HUES6 (cell line): ENCODE data around the gene HDAC11.

Source experiments
- H3K27ac ChIP-seq: 2 replicates; pipeline ENCODE4 v1.7.0; 2013; ENCODE audit warnings: low read depth, mild to moderate bottlenecking, low read length, inconsistent platforms
- H3K27me3 ChIP-seq: 2 replicates; pipeline ENCODE4 v1.6.1; 2013; ENCODE audit warnings: low read length; ENCODE audit not compliant: control insufficient read depth, insufficient read depth
- H3K36me3 ChIP-seq: 2 replicates; pipeline ENCODE4 v1.6.1; 2013; ENCODE audit warnings: low read length; ENCODE audit not compliant: control insufficient read depth, insufficient read depth
- H3K4me1 ChIP-seq: 2 replicates; pipeline ENCODE4 v1.6.1; 2013; ENCODE audit warnings: low read length; ENCODE audit not compliant: control insufficient read depth, insufficient read depth
- H3K4me3 ChIP-seq: 2 replicates; pipeline ENCODE4 v1.5.1; 2013; ENCODE audit warnings: low read depth, low read length
- H3K9ac ChIP-seq: one replicate; pipeline ENCODE4 v1.6.1; 2013; ENCODE audit warnings: mild to moderate bottlenecking, low read length
- H3K9me3 ChIP-seq: 2 replicates; pipeline ENCODE4 v1.6.1; 2013; ENCODE audit warnings: low read depth, low read length; ENCODE audit not compliant: control insufficient read depth, insufficient read depth

Gene HDAC11

DNA sequence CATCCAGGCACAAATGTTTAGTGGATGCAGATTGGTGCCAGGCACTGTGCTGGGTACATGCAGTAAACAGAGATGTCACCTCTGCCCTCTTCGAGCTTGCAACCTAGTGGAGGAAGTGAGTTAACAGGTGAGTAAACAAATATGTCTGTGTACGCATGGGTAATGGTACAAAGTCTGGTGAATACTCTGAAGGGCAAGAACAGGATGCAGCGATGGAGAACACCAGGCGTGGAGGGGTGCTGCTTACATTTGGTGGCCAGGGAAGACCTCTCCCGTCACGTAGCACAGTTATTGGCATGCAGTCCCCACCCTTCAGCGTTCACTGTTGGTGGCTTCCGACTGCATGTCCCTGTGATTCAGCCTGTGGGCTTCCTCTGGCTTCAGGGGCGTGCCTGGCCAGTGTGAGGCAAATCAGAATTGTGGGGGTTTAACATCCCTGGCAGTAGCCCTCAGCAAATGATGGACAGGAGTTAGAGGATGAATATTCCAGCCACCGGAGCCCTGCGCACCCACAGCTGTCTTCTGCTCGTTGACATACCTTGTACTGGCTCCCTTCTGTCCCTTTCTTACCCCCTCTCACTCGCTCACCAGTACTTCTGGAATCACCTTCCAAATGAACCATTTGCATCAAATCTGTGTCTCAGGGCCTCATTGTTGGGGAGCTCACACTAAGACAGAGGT is 9.1 kb upstream of the HDAC11 start:
- H3K9ac ChIP-seq = no peak overlapping the region
- no peaks in the 10 kb centered on the region for H3K9me3 ChIP-seq
- H3K27me3 ChIP-seq = 0 out of 2 replicates have a peak, but pooled peaks cover 3% of the 10 kb centered on the region
- H3K4me3 ChIP-seq = no peak overlapping the region
- no peak overlapping the region for H3K27ac ChIP-seq
- no peaks in the 10 kb centered on the region for H3K36me3 ChIP-seq
- H3K4me1 ChIP-seq = peaks cover 13% of the 10 kb centered on the region

DNA sequence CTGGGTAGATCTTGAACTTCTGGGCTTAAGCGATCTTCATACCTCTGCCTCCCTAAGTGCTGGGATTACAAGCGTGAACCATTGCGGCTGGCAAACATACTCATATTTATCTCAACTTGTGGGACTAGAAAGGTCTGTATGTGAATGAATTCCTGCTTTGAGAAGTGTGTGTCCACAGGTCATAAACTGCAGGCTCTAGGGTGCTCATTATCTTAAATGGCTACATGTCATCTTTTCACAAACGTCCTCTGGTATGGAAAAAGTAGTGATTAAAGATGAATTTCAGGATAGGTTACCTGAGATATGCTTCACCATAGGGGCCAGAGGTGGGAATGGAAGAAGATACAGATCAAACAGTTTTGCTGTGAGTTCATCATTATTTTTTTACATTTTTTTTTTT is 7.8 kb upstream of the HDAC11 start:
- Histone ChIP-seq H3K27me3 (0 out of 2 replicates have a peak, but pooled peaks cover 3% of the 10 kb centered on the region), H3K4me3 (no peak overlapping the region), H3K9me3 (no peaks in the 10 kb centered on the region), H3K27ac (no peak overlapping the region), H3K9ac (no peak overlapping the region), H3K36me3 (no peaks in the 10 kb centered on the region), H3K4me1 (peaks cover 13% of the 10 kb centered on the region)

DNA sequence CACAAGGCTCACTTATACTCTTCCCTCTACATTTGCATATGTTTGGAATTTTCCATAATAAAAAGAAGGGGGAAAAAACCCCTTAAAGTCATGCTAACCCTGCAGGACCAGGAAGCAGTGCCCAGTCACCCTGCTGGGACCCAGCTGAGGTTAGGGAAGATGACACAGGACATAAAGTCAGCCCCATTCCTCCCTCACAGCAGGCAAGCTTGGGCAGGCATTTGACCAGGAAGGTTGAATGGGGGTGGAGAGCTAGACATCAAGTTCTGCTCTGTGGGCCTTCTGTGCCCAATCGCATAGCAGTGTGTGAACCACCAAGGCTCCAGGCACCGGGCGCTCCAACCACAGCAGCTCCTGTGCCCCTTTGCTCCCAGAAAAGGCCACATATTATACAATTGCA is 7.1 kb upstream of the HDAC11 start:
- peaks cover 17% of the 10 kb centered on the region for H3K4me1 ChIP-seq
- no peaks in the 10 kb centered on the region for H3K36me3 ChIP-seq
- 0 out of 2 replicates have a peak, but pooled peaks cover 3% of the 10 kb centered on the region for H3K27me3 ChIP-seq
- no peak overlapping the region for H3K9ac ChIP-seq
- H3K4me3 ChIP-seq = no peak overlapping the region
- no peaks in the 10 kb centered on the region for H3K9me3 ChIP-seq
- H3K27ac ChIP-seq = no peak overlapping the region

DNA sequence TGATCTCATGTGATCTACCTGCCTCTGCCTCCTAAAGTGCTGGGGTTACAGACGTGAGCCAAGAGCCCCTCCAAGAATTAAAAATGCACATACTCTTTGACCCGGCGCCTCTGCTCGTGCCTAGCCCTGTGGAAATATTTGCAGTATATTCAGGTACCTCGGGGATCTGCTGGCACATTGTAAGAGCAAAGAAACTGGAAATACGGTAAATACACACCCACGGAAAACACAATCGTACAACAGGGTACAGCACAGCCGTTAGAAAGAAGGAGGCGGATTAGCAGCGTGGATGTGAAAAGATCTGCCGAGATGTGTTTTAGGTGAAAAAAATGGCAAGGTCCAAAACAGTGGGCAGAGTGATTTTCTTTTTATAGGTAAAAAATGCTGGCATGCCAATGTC is 6.1 kb upstream of the HDAC11 start:
- Histone ChIP-seq H3K4me1 (peaks cover 17% of the 10 kb centered on the region), H3K4me3 (no peak overlapping the region), H3K9me3 (no peaks in the 10 kb centered on the region), H3K9ac (no peak overlapping the region), H3K27ac (no peak overlapping the region), H3K27me3 (0 out of 2 replicates have a peak, but pooled peaks cover 3% of the 10 kb centered on the region), H3K36me3 (no peaks in the 10 kb centered on the region)

DNA sequence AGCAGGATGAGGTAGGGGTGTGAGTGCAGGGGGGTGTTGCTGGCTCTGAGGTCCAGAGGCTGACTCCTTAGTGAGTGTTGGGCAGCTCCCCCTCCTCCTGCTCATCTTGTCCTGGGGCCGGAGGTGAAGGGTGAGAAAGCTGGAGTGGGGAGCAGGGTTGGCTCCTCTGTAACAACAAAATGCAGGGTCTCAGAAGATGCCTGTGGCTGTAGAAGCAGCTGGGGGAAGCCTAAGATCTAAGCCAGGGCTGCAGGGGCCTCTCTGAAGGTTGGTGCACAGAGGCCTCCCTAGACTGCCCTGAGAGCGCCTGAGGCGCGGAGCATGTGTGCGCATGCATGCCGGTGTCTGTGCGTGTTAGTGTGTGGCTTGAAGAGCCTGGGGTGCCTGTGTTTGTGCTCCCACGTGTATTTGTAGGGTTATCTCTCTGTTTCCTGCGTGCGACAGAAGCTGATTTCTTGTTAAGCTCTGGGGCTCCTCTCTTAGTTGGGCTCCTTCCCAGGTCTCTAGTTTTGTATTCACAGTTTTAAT is 5.3 kb upstream of the HDAC11 start:
- Histone ChIP-seq H3K27ac (no peak overlapping the region), H3K9me3 (no peaks in the 10 kb centered on the region), H3K27me3 (0 out of 2 replicates have a peak, but pooled peaks cover 3% of the 10 kb centered on the region), H3K36me3 (no peaks in the 10 kb centered on the region), H3K9ac (no peak overlapping the region), H3K4me1 (peaks cover 17% of the 10 kb centered on the region), H3K4me3 (no peak overlapping the region)

DNA sequence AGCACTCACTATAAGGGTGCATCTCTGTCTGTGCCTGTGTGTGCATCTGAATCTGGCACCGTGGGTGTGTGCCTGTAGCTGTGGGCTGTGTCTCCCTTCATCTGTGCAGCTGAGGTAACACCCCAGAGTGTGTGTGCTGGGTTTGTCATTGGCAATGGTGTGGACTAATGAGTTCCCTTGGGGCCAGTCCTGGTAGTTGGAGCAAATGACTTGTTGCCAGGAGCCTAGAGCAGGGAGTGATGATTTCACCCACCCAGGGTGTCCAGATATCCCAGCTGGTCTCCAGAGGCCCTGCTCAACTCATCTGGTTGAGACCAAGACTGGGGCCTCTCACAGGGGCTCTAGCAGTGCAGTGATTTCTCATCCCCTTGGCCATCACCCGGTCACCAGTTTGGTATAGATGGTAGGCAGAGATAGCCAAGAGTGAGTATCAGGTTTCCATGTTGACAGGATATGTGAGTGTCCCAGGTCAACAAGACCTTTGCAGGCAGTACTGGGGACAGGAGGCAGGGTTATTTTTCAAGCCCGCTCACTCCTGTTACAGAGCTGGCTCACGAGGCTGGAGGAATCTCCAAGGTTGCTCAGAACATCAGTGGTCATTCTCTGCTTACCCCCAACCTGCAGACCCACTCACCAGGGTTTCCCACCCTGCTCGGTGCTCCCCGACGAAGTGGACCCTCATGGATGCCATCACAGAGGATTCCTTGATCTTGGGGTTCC is 4.1 kb upstream of the HDAC11 start:
- H3K27me3 ChIP-seq = peaks cover 8% of the 10 kb centered on the region
- H3K36me3 ChIP-seq = no peaks in the 10 kb centered on the region
- H3K4me1 ChIP-seq = peaks cover 22% of the 10 kb centered on the region
- no peaks in the 10 kb centered on the region for H3K9me3 ChIP-seq
- H3K27ac ChIP-seq = no peak overlapping the region
- no peak overlapping the region for H3K9ac ChIP-seq
- no peak overlapping the region for H3K4me3 ChIP-seq

DNA sequence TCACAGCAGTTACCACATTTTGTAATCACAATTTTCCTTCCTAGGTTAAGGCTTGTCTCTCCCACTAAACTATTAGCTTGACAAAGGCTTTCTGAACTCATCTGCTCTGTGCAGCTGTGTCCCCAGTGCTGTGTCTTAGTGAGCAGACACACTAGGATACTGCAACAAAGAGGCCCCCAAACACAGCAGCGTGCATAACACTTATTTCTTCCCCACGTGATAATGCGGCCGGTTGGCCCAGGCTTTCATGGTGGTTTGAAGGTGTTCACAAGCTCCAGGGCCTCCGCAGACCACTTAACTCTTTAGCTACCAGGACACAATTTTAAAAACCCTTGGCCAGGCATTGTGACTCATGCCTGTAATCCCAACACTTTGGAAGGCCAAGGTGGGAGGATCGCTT is 2.2 kb upstream of the HDAC11 start:
- Histone ChIP-seq H3K27ac (no peak overlapping the region), H3K4me1 (peaks cover 21% of the 10 kb centered on the region), H3K9me3 (no peaks in the 10 kb centered on the region), H3K4me3 (no peak overlapping the region), H3K27me3 (peaks cover 8% of the 10 kb centered on the region), H3K9ac (no peak overlapping the region), H3K36me3 (no peaks in the 10 kb centered on the region)

DNA sequence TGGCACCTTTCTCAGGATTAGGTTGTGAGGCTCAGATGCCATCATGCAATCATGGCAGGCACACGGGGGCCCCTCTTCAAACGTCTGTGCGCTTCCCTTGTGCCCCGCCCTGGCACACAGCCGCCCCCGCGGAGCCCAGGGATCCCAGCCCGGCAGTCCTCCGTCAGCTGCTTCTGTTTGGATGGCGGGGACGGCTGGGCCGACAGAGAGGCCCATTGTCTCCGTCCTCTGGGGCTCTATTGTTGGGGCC is 849 bp upstream of the HDAC11 start:
- H3K4me3 ChIP-seq = peak overlapping the region; percentile 75
- H3K27ac ChIP-seq = peak overlapping the region; percentile 66; the same call in 1 of the 2 replicates
- H3K9me3 ChIP-seq = no peaks in the 10 kb centered on the region
- H3K4me1 ChIP-seq = peaks cover 16% of the 10 kb centered on the region
- H3K9ac ChIP-seq = peak overlapping the region; percentile 71
- H3K36me3 ChIP-seq = no peaks in the 10 kb centered on the region
- peaks cover 8% of the 10 kb centered on the region for H3K27me3 ChIP-seq

DNA sequence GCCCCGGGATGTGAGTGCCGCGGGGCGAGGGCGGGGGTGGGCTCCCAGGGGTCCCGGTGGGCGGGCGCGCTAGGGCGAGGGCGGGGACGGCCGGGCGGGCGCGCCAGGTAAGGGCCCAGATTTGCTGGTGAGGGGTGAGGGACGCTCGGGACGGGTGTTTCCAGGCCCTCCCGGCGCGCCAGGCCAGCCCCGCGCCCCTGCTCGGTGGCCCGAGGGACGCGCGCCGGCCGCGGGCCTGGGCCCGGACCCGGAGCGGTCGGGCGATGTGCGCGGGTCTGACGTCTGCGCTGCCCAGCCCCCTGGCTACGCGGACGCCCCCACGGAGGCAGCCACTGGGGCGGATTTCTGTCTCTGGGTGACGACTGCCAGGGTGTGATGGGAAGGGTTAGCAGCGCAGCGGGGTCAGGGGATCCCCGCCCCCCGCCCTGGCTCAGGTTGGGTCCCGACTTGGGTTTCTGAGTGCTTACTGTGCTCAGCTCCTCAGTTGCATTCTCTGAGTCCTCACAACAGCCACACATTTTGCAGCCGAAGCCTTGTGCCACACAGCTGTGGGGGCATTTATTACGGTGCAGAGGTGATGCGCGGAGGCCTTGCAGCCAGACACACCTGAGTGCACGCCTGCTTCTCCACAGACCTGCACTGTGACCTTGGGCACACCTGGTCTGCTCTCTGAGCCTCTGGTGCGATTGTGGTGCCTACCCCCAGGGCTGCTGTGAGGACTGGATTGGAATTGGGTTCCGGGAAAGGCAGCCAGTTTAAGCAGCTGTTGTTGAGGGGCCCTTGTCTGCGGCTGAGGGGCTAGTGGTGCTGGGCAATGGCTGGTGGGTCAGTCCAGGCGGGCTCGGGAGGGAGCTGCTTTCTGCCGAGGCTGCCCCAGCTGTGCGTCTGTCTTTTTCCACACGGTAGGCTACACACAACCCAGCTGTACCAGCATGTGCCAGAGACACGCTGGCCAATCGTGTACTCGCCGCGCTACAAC is 523 bp downstream of the HDAC11 start:
- H3K9ac ChIP-seq = peak overlapping the region; percentile 0
- H3K4me1 ChIP-seq = peaks cover 22% of the 10 kb centered on the region
- no peaks in the 10 kb centered on the region for H3K9me3 ChIP-seq
- peak overlapping the region; percentile 73 for H3K4me3 ChIP-seq
- H3K36me3 ChIP-seq = no peaks in the 10 kb centered on the region
- H3K27ac ChIP-seq = no peak overlapping the region
- peaks cover 8% of the 10 kb centered on the region for H3K27me3 ChIP-seq

DNA sequence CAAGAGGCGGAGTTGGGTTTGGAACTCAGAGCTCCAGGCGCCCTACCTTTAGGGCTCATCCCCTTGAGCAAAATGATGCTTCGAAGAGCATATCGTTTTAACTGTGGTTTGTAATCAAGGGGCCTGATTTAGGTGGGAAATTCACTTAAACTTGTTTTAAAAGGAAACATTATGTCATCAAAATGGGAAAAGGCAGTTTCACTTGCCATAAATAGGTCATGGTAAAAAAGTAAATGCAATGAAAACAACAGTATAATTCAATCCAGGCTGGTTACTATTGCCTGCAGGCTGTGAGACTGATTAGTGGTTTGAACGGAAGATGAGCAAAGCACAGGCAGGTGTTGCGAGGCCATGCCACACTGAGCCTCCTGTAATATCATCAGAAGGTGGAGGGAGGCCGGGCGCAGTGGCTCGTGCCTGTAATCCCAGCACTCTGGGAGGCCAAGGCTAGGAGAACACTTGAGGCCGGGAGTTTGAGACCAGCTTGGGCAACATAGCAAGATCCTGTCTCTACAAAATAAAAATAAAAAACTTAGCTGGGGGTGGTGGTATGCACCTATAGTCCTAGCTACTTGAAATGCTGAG is 2.1 kb downstream of the HDAC11 start:
- Histone ChIP-seq H3K27me3 (peaks cover 8% of the 10 kb centered on the region), H3K4me3 (no peak overlapping the region), H3K36me3 (no peaks in the 10 kb centered on the region), H3K4me1 (peaks cover 24% of the 10 kb centered on the region), H3K9ac (no peak overlapping the region), H3K27ac (no peak overlapping the region), H3K9me3 (no peaks in the 10 kb centered on the region)
